Choroid plexus epithelial cell (primary cell): ENCODE data around the gene ME3.

ENCODE experiments used
- DNase-seq: peaks from one replicate; pipeline ENCODE4 v3.0.0-alpha.2; 2010; ENCODE audit warnings: low read depth
- H3K4me3 ChIP-seq: 2 replicates; pipeline ENCODE4 v1.5.1; 2011; ENCODE audit warnings: low read depth, mild to moderate bottlenecking, control low read depth, low read length, moderate library complexity
- CTCF ChIP-seq: conservative IDR thresholded peaks from 2 replicates; pipeline ENCODE4 v1.5.1; 2011; ENCODE audit warnings: low read depth, mild to moderate bottlenecking, control low read depth, inconsistent platforms, low read length, moderate library complexity

ME3 gene

GRCh38 chr11:86576946-86577624 lies 95.3 kb downstream of the ME3 start:
- no peak for DNase-seq
- H3K4me3 ChIP-seq, result no peak overlapping the region
- TF ChIP-seq CTCF, result no peak

GRCh38 chr11:86575927-86576326 lies 96.5 kb downstream of the ME3 start:
- no peak for DNase-seq
- no peak for TF ChIP-seq CTCF
- H3K4me3 ChIP-seq, result no peak overlapping the region

GRCh38 chr11:86575208-86575855 lies 97.1 kb downstream of the ME3 start:
- no peak for TF ChIP-seq CTCF
- DNase-seq, result peak; percentile 70
- no peak overlapping the region for H3K4me3 ChIP-seq

- no peak for TF ChIP-seq CTCF
- DNase-seq, result no peak
- H3K4me3 ChIP-seq, result no peak overlapping the region
Observed at GRCh38 chr11:86574493-86575207, 97.8 kb downstream of the ME3 start.

GRCh38 chr11:86571273-86571948 lies 101.0 kb downstream of the ME3 start:
- H3K4me3 ChIP-seq, result no peak overlapping the region
- DNase-seq, result no peak
- TF ChIP-seq CTCF, result peak; percentile 59

GRCh38 chr11:86570451-86570850 lies 102.0 kb downstream of the ME3 start:
- TF ChIP-seq CTCF, result no peak
- no peak overlapping the region for H3K4me3 ChIP-seq
- no peak for DNase-seq
